ENCODE results near the gene MANF. TPM values are rescaled to one million over a fixed set of nuclear protein-coding genes. Genes with fewer than 3 reads are reported as not detected.

The MANF gene
- total RNA-seq, 2 experiments from 2014 or later, result 104 to 117 TPM

DNA sequence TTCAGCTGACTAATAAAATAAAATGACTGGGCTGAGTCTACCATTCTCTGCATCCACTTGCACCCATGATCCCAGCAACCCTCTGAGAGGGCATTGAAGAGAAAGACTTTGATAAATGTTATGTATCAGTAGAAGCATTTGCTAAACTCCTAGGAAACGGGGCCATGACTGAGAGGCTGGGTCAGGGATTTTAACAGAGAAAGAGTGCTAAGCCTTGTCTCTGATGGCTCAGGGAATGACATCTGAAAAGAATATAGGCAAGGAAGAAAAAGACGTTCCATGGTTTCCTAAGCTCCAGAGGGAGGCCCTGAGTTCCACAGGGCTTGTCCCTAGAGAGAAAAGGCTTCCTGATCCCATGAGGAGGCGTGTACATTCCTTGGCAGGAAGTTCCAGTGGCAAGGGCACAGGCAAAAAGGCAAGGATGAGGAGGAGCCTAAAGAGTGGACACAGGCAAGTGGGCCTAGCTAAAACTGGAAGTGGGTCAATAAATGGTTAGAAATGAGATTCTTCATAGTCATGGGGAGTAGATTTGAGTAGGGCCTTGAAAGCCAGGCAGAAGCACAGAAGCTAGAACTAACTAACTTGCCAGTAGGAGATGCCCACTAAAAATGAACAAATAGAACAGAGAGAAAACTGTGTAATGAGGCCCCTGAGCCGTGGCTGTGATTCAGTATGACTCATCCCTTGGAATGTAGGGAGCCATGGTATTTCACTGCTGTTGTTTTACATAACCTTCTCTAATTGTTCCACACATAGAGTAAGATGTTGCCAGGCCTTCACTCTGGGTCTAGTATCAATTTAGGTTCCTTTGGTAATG lies 44.9 kb upstream of the MANF start:
- Histone ChIP-seq H3K9me3 (ENCODE audit: low read length) (no peaks in the 10 kb centered on the region), H3K4me2 (ENCODE audit: low read length) (no peak overlapping the region), H3K9me2 (ENCODE audit: insufficient read depth, low read length) (no peaks in the 10 kb centered on the region), H3K4me3 (ENCODE audit: low read depth, low read length, poor library complexity, severe bottlenecking) (no peak overlapping the region), H2AFZ (ENCODE audit: low read length) (no peak overlapping the region), H3K36me3 (ENCODE audit: insufficient read depth, low read length) (no peaks in the 10 kb centered on the region), H3K79me2 (ENCODE audit: insufficient read depth, low read depth, low read length) (no peaks in the 10 kb centered on the region), H4K20me1 (ENCODE audit: insufficient read depth, low read length) (no peaks in the 10 kb centered on the region), H3K27ac (ENCODE audit: low read depth, low read length, poor library complexity, severe bottlenecking) (no peak overlapping the region), H3K4me1 (ENCODE audit: insufficient read depth, low read length, poor library complexity, severe bottlenecking) (no peaks in the 10 kb centered on the region)
- ChIA-PET POLR2A (interaction anchor here (0.6 kb wide), 2 partner anchors 139 to 143 kb away, joined by 3 to 4 read pairs; no protein-coding TSS in a partner anchor), CTCF (ENCODE audit: unreplicated experiment) (no interaction called here)
- intact Hi-C loops (cut with micrococcal nuclease; ENCODE audit: unreplicated experiment), result no loop called here
- TF ChIP-seq, protein P1, sequence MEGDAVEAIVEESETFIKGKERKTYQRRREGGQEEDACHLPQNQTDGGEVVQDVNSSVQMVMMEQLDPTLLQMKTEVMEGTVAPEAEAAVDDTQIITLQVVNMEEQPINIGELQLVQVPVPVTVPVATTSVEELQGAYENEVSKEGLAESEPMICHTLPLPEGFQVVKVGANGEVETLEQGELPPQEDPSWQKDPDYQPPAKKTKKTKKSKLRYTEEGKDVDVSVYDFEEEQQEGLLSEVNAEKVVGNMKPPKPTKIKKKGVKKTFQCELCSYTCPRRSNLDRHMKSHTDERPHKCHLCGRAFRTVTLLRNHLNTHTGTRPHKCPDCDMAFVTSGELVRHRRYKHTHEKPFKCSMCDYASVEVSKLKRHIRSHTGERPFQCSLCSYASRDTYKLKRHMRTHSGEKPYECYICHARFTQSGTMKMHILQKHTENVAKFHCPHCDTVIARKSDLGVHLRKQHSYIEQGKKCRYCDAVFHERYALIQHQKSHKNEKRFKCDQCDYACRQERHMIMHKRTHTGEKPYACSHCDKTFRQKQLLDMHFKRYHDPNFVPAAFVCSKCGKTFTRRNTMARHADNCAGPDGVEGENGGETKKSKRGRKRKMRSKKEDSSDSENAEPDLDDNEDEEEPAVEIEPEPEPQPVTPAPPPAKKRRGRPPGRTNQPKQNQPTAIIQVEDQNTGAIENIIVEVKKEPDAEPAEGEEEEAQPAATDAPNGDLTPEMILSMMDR (conservative IDR thresholded peaks at IDR 0.05; ENCODE audit: low read length), result no peak
- no peak for TF ChIP-seq EZH2phosphoT487 (IDR thresholded peaks at IDR 0.05; ENCODE audit: borderline replicate concordance, low read depth, low read length)
- BruUV-seq (replicated peaks), result no TSS peak
- DNase-seq (ENCODE audit: low spot score), result no peak

DNA sequence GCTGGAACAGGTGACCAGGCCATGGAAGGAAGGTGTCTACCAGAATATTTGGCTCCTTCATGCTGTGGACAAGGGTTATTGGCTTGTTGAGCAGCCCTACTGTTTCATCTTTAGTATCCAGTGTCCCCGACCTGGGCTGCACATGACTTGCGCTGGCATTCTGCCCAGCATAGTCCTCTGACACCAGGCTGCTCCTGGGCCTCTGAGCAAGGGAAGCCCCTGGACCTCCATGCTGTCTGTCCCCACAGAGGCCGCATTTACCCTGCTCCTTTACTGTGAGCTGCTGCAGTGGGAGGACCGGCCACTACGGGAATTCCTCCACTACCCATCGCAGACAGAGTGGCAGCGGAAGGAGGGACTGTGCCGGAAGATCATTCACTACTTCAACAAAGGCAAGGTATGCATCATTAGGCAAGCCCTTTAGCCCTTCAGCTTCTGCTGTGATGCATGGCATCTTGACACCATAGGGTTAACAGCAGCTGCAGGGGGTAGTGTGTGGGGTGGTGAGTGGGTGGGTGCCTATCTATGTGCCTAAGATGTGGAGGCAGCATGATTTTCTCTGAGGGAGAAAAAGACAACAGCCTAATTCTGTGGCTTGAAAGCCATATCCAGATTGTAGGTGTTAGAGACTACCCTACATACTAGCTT lies 44.0 kb upstream of the MANF start:
- Histone ChIP-seq H3K9me2 (ENCODE audit: insufficient read depth, low read length) (no peaks in the 10 kb centered on the region), H3K9me3 (ENCODE audit: low read length) (no peaks in the 10 kb centered on the region), H3K4me1 (ENCODE audit: insufficient read depth, low read length, poor library complexity, severe bottlenecking) (no peaks in the 10 kb centered on the region), H3K27ac (ENCODE audit: low read depth, low read length, poor library complexity, severe bottlenecking) (no peak overlapping the region), H3K4me2 (ENCODE audit: low read length) (no peak overlapping the region), H3K79me2 (ENCODE audit: insufficient read depth, low read depth, low read length) (no peaks in the 10 kb centered on the region), H3K36me3 (ENCODE audit: insufficient read depth, low read length) (no peaks in the 10 kb centered on the region), H4K20me1 (ENCODE audit: insufficient read depth, low read length) (no peaks in the 10 kb centered on the region), H3K4me3 (ENCODE audit: low read depth, low read length, poor library complexity, severe bottlenecking) (no peak overlapping the region), H2AFZ (ENCODE audit: low read length) (no peak overlapping the region)
- ChIA-PET POLR2A (interaction anchor here (0.6 kb wide), 1 partner anchor 142 kb away, joined by 4 read pairs; no protein-coding TSS in a partner anchor), CTCF (ENCODE audit: unreplicated experiment) (no interaction called here)
- BruUV-seq (replicated peaks), result no TSS peak
- no peak for DNase-seq (ENCODE audit: low spot score)
- TF ChIP-seq, protein P1 (conservative IDR thresholded peaks at IDR 0.05; ENCODE audit: low read length), result no peak
- TF ChIP-seq EZH2phosphoT487 (IDR thresholded peaks at IDR 0.05; ENCODE audit: borderline replicate concordance, low read depth, low read length), result no peak
- intact Hi-C loops (cut with micrococcal nuclease; ENCODE audit: unreplicated experiment), result no loop called here
